ENCODE results near the gene CERK.

CERK gene

GRCh38 chr22:46676881-46677280 is 61.2 kb downstream of the CERK start:
- DNase-seq, result no peak

- DNase-seq, result no peak
Measured at GRCh38 chr22:46676479-46676878, 61.6 kb downstream of the CERK start.

- DNase-seq, result no peak
Measured at GRCh38 chr22:46675938-46676337, 62.1 kb downstream of the CERK start.

GRCh38 chr22:46675479-46675878 is 62.6 kb downstream of the CERK start:
- no peak for DNase-seq

- DNase-seq, result no peak
Measured at GRCh38 chr22:46674906-46675305, 63.1 kb downstream of the CERK start.

GRCh38 chr22:46674367-46674781 is 63.7 kb downstream of the CERK start:
- no peak for DNase-seq

DNA sequence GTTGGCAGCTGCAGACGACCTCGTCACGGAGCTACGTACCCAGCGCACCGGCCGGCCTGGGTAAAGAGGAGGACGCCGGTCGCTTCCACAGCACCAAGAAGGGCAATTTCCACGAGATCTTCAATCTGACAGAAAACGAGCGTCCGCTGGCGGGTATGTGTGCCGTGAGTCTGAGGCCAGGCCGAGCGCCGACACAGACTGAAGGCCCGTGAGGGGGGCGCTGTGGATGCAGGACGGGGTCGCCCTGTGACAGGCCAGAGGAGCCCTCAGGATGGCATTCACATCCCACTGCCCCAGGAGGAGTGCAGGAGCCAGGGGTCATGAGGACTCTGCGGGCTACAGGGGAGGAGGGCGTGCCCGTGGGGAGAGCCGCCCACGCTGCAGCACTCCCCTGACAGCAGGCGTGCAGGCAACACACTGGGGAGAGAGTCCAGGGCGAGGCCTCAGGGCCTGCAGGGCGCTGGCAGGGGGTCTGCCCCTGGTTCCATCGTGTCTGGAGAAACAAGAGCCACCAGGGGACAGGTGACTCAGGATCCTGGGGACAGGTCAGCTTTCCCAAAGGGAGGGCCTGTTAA is 64.3 kb downstream of the CERK start:
- DNase-seq, result no peak

GRCh38 chr22:46673205-46673604 is 64.8 kb downstream of the CERK start:
- no peak for DNase-seq

- no peak for DNase-seq
Measured at GRCh38 chr22:46672731-46673130, 65.3 kb downstream of the CERK start.

GRCh38 chr22:46671824-46672432 is 66.1 kb downstream of the CERK start:
- no peak for DNase-seq

GRCh38 chr22:46669201-46669600 is 68.9 kb downstream of the CERK start:
- DNase-seq, result no peak

DNA sequence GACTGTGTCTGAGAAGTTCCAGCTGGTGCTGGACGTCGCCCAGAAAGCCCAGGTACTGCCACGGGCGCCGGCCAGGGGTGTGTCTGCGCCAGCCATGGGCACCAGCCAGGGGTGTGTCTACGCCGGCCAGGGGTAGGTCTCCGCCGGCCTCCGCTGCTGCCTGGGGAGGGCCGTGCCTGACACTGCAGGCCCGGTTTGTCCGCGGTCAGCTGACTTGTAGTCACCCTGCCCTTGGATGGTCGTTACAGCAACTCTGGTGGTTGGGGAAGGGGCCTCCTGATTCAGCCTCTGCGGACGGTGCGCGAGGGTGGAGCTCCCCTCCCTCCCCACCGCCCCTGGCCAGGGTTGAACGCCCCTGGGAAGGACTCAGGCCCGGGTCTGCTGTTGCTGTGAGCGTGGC is 69.9 kb downstream of the CERK start:
- DNase-seq, result no peak

DNA sequence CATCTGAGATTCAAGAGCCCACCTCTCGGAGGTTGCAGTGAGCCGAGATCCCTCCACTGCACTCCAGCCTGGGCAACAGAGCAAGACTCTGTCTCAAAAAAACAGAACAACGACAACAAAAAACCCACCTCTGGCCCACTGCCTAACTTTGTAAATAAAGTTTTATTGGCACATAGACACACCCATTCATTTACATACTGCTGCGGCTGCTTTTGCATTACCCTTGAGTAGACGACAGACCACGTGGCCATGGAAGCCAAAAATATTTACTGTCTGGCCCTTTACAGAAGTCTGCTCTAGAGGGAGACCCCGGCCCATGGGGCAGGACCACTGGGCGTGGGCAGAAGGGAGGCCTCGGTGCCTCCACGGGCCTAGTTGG is 70.8 kb downstream of the CERK start:
- no peak for DNase-seq

- DNase-seq, result no peak
Measured at GRCh38 chr22:46666577-46667244, 71.3 kb downstream of the CERK start.

- no peak for DNase-seq
Measured at GRCh38 chr22:46665751-46666280, 72.2 kb downstream of the CERK start.

- DNase-seq, result no peak
Measured at GRCh38 chr22:46665151-46665695, 72.8 kb downstream of the CERK start.

DNA sequence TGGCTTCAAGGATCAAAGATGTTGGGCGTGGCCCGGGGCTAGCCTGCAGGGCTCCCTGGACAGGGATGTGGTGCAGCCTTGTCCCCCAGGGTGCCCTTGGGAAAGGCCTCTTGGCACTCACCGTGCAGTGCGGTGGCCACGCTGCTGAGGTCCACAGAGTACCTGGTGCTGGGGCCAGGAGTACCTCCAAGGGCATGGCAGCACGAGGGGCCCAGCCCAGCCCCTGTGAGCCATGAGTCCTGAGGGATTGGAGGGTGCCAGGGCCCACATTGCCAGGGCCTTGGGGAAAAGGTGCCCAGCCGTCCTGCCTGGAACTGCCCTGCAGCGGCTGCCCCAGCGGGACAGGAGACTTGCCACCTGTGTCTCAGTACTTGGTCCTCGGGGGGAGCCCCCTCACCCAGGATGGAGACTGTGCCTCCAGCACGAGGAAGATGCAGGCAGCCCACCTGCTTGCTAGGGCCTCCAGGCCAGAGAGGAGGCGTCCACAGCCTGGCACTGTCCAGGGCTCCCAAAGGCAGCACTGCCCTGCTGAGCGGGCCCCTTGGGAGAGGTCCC is 73.7 kb downstream of the CERK start:
- no peak for DNase-seq

DNA sequence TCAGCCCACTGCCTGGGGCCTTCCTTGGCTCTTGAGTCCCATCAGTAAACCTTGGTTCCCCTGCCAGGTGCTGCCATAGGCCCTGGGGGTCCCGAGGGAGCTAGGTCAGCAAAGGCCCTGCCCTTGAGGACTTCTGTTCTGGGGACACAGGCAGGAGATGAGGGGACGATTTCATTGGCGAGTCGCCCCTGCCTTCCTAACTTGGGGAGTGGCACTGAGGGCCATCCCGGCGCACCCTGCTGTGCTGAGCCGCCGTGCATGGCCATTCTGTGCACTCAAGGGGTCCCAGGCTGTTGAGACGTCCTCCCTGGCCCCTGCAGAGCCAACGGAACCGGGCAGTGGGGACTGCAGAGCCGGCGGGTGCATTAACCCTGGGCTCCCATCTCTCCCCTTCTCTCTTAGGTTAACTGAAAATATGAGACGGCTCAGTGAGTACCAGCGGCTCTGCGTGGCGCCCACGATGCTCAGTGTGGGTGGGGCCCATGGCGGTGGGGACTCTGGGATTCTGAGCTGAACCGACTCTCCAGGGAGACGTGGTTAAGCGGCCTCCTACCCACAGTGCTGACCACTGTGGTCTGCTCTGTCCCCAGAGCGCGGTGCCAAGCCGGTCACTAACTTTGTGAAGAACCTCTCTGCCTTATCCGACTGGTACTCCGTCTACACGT is 74.5 kb downstream of the CERK start:
- DNase-seq, result no peak

DNA sequence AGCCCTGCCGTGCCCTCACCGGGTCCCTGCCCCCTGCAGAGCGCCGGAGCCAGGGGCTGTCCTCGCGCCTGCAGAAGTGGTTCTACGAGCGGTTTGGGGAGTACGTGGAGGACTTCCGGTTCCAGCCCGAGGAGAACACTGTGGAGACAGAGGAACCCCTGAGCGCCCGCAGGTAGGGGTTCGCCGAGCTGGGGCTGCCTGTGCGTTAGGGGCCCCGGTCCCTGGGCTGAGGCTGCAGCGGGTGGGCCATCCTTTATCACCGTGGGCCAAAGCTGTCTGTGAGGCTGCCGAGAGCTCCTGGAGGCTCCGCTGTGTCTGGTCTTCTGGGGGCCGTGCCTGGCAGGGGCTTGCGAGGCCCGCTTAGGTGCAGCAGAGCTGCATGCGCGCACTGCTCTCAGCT is 75.1 kb downstream of the CERK start:
- no peak for DNase-seq

DNA sequence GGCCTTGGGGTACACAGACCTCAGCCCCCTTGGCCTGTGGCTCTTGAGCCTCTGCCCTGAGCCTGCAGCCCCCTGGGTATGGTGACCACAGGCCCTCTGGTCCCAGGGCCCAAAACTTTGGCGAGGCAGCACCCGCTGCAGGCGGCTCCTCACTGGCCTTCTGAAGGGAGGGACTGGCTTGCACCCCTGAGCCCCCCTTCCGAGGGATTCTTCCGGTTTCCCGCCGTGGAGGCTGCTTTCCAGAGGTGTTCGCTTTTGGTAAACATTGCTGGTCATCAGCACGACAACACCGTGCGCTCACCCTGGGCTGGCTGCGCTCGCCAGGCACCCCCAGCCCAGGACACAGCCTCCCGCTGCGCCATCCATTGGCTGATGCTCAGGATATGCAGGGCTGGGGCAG is 75.8 kb downstream of the CERK start:
- no peak for DNase-seq

- peak in 1 of 2 experiments; percentile 48 for DNase-seq
Measured at GRCh38 chr22:46661221-46661851, 76.7 kb downstream of the CERK start.

DNA sequence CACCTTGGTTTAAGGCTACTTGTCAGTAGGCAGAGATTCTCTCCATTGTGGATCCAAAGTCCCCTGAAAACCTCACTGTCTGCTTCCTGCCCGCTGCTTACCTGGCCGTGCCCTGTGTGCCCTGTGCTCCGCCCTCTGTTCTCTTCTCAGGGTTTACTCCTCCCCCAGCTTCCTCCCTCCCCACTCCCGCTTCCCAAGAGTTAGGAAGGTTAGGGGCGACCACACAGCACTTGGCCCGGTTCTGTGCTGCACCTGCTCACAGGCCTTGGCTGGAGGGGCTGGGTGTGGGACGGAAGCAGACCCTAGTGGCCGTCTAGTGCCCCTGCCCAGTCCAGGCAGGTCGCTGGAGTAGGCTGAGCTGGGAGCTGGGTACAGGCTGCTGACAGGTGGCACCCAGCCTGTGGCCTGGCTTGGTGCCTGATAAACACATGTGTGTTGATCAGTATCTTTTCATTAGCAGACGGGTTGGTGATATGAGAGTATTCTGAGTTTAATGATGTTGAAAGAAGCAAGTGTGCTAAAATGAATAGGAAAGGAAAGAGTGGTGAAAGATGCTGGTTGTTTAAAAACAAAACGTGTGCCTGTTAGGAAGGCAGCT is 77.3 kb downstream of the CERK start:
- peak; percentile 50 to 78 for DNase-seq

Measured in NCI-H524 (cell line).